ENCODE data around the gene C16orf74. TPM values are rescaled to one million over a fixed set of nuclear protein-coding genes. Genes with fewer than 3 reads are reported as not detected.
A peak's percentile ranks its signal among the peaks of the same experiment; 100 is the strongest.

The C16orf74 gene
- total and polyA plus RNA-seq, 8 donors, result 1.1 to 24.9 (median 4.6) TPM; not detected in 3

- Histone ChIP-seq H3K4me3 (no peak overlapping the region), H3K27ac (peak overlapping the region in 1 of 5 donors; percentile 68), H3K9me3 (no peaks in the 10 kb centered on the region), H3K36me3 (no peaks in the 10 kb centered on the region), H3K4me1 (peaks cover 22 to 37% (median 32%) of the 10 kb centered on the region in 4 donors), H3K27me3 (peaks cover 0 to 34% (median 4%) of the 10 kb centered on the region in 3 donors)
- no peak for TF ChIP-seq POLR2AphosphoS5 (IDR thresholded peaks at IDR 0.05)
- no peak for TF ChIP-seq EP300 (IDR thresholded peaks at IDR 0.05)
- TF ChIP-seq, protein P1, sequence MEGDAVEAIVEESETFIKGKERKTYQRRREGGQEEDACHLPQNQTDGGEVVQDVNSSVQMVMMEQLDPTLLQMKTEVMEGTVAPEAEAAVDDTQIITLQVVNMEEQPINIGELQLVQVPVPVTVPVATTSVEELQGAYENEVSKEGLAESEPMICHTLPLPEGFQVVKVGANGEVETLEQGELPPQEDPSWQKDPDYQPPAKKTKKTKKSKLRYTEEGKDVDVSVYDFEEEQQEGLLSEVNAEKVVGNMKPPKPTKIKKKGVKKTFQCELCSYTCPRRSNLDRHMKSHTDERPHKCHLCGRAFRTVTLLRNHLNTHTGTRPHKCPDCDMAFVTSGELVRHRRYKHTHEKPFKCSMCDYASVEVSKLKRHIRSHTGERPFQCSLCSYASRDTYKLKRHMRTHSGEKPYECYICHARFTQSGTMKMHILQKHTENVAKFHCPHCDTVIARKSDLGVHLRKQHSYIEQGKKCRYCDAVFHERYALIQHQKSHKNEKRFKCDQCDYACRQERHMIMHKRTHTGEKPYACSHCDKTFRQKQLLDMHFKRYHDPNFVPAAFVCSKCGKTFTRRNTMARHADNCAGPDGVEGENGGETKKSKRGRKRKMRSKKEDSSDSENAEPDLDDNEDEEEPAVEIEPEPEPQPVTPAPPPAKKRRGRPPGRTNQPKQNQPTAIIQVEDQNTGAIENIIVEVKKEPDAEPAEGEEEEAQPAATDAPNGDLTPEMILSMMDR (IDR thresholded peaks at IDR 0.05), result no peak
- TF ChIP-seq POLR2A (IDR thresholded peaks at IDR 0.05), result no peak
- intact Hi-C loops (cut with DNase I; ENCODE audit: low total_unique reads), result no loop called here
- DNase-seq, result no peak
- 72 to 81% (median 74%) methylated on average over 25 of the region's 25 CpGs for WGBS, 5 donors
These were observed 5.3 kb upstream of the C16orf74 start for GRCh38 chr16:85755929-85756768.

DNA sequence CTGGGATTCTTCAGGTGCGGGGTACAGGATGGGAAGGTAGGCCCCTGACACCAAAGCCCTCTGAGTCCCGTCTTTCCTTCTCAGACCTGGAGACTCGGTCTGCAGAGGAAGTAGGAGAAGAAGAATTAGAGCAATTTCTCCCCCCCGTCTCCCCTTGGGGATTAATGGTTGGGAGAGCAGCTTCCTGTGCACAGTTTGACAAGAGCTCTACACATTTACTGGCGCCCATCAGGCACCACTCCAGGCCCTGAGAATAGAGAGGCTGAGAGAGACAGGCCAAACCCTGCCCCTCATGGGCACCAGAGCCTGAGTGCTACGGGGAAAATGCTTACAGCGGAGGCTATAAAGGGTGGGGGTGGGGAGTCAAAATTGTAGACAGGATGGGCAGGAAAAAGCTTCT lies 3.5 kb upstream of the C16orf74 start:
- WGBS, 5 donors, result 60 to 83% (median 79%) methylated on average over 7 of the region's 7 CpGs
- no peak for DNase-seq
- H3K27ac ChIP-seq, result peak overlapping the region in 1 of 5 donors; percentile 51
- no peaks in the 10 kb centered on the region for H3K36me3 ChIP-seq
- H3K27me3 ChIP-seq, result peaks cover 0 to 28% (median 7%) of the 10 kb centered on the region in 3 donors
- H3K9me3 ChIP-seq, result no peaks in the 10 kb centered on the region
- intact Hi-C loops (cut with DNase I; ENCODE audit: low total_unique reads), result no loop called here
- H3K4me1 ChIP-seq, result peaks cover 37 to 51% (median 47%) of the 10 kb centered on the region in 4 donors
- TF ChIP-seq, protein P1 (IDR thresholded peaks at IDR 0.05), result no peak
- TF ChIP-seq POLR2A (IDR thresholded peaks at IDR 0.05) (no peak), POLR2AphosphoS5 (IDR thresholded peaks at IDR 0.05) (no peak), EP300 (IDR thresholded peaks at IDR 0.05) (no peak)
- no peak overlapping the region for H3K4me3 ChIP-seq

DNA sequence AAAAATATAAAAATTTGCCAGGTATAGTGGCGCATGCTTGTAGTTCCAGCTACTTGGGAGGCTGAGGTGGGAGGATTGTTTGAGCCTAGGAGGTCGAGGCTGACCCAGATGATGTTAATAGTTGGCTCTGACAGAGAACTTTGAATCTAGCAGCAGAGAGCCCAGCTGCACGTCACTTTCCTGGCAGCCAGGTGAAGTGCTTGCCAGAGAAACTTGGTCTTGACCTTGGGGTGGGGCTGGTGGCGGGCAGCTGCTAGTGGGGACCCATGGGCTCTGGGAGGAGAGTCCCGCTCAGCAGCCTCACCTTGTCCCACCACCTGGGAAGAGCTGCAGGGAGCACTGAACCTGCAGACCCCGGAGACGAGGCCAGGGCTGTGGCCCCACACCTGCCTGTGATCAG lies 3.1 kb upstream of the C16orf74 start:
- 58 to 77% (median 63%) methylated on average over 6 to 7 of the region's 7 CpGs for WGBS, 5 donors
- Histone ChIP-seq H3K27me3 (peaks cover 0 to 24% (median 7%) of the 10 kb centered on the region in 3 donors), H3K4me1 (peaks cover 37 to 52% (median 48%) of the 10 kb centered on the region in 4 donors), H3K9me3 (no peaks in the 10 kb centered on the region), H3K4me3 (no peak overlapping the region), H3K27ac (peak overlapping the region in 2 of 5 donors; percentile 51 to 62), H3K36me3 (no peaks in the 10 kb centered on the region)
- intact Hi-C loops (cut with DNase I; ENCODE audit: low total_unique reads), result no loop called here
- no peak for DNase-seq
- no peak for TF ChIP-seq EP300 (IDR thresholded peaks at IDR 0.05)
- no peak for TF ChIP-seq POLR2AphosphoS5 (IDR thresholded peaks at IDR 0.05)

GRCh38 chr16:85753559-85753958 lies 2.7 kb upstream of the C16orf74 start:
- H3K27ac ChIP-seq, result peak overlapping the region; percentile 51 to 75 (median 64)

More at GRCh38 chr16:85753559-85753958, 2.7 kb upstream of the C16orf74 start:
- Histone ChIP-seq H3K4me1 (peaks cover 37 to 52% (median 48%) of the 10 kb centered on the region in 4 donors), H3K9me3 (no peaks in the 10 kb centered on the region), H3K36me3 (no peaks in the 10 kb centered on the region), H3K27me3 (peaks cover 0 to 21% (median 7%) of the 10 kb centered on the region in 3 donors), H3K4me3 (no peak overlapping the region)
- 25 to 54% (median 36%) methylated on average over 6 of the region's 6 CpGs for WGBS, 5 donors
- intact Hi-C loops (cut with DNase I; ENCODE audit: low total_unique reads), result no loop called here
- DNase-seq, result peak in 1 of 2 donors; percentile 85
- TF ChIP-seq POLR2AphosphoS5 (IDR thresholded peaks at IDR 0.05), result peak in 1 of 3 donors; percentile 15
- TF ChIP-seq, protein P1 (IDR thresholded peaks at IDR 0.05), result no peak
- no peak for TF ChIP-seq POLR2A (IDR thresholded peaks at IDR 0.05)
- TF ChIP-seq EP300 (IDR thresholded peaks at IDR 0.05), result no peak
